GM23248 (cell line): ENCODE data around the gene RIMKLA.

Experiments used
- EZH2 ChIP-seq: fragments of 200-600 bp; sonication (generic); IDR thresholded peaks from 2 replicates; pipeline ENCODE4 v1.6.1; 2018; ENCODE audit warnings: antibody characterized with exemption, mild to moderate bottlenecking; ENCODE audit not compliant: insufficient read depth, poor library complexity, severe bottlenecking
- EZH2phosphoT487 ChIP-seq: fragments of 200-600 bp; sonication (generic); IDR thresholded peaks from 2 replicates; pipeline ENCODE4 v1.6.1; 2018; ENCODE audit warnings: antibody characterized with exemption, moderate library complexity, mild to moderate bottlenecking, low read depth; ENCODE audit not compliant: insufficient read depth

DNA sequence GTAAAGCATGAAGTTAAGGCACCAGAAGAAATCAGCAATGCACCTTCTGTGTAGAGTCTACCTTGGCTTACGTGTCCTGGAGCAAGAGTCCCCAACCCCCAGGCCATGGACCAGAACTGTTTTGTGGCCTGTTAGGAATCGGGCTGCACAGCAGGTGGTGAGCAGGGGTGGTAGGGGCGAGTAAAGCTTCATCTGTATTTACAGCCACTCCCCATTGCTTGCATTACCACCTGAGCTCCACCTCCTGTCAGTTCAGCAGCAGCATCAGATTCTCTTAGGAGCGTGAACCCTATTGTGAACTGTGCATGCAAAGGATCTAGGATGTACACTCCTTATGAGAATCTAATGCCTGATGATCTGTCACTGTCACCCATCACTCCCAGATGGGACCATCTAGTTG, 53.7 kb downstream of the RIMKLA start:
- TF ChIP-seq EZH2phosphoT487, result no peak
- TF ChIP-seq EZH2, result no peak
